ENCODE measurements around the gene QRICH2. TPM values are rescaled to one million over a fixed set of nuclear protein-coding genes. Genes with fewer than 3 reads are reported as not detected.

QRICH2 gene
- total RNA-seq, 2 experiments from 2014 or later: 1.8 to 2.1 TPM

DNA sequence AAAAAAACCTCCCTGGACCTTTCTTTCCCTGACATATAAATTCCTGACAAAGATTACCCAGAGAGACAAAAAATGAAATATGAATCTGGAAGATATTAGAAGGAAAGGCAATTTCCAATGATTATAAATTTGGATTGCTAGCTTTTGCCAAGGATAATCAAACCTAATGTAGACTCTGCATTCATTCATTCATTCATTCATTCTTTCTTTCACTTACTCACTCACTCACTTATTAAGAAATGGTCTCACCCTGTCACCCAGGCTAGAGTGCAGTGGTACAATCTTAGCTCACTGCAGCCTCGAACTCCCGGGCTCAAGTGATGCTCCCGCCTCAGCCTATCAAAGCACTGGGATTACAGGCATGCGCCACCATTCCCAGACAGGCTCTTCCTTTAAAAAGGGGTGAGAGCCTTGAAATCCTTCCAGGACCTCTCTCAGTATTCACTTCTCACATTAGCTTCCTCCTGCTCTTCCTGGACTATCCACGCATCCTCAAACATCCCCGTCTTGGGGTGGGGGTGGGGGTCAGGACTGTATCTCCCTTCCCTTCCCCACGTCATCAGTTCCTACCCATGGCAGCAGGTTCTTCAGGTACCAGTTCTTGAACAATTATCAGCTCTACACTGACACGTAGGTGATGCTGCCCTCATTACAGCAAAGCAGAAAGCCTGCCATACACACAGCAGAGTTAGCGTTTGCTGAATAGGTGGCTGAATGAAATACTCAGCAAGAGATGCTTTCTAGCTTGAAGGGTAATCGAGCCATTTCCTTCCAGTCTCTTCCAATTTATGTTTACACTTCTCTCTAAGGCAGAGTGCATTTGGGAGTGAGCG is 25.8 kb upstream of the QRICH2 start:
- no peak overlapping the region for H3K27ac Mint-ChIP-seq
- Histone ChIP-seq H3K27ac (ENCODE audit: low read depth in 1 of 2, low read length in 2 of 2) (no peak overlapping the region), H3K4me3 (ENCODE audit: low read length) (no peak overlapping the region), H3K9me3 (ENCODE audit: control insufficient read depth in 1 of 2, insufficient read depth in 1 of 2, low read length in 2 of 2) (no peaks in the 10 kb centered on the region), H3K27me3 (ENCODE audit: control insufficient read depth in 1 of 2, insufficient read depth in 2 of 2, low read length in 2 of 2) (no peaks in the 10 kb centered on the region), H3K36me3 (ENCODE audit: insufficient read depth, low read length) (peaks cover 18% of the 10 kb centered on the region), H3K4me1 (ENCODE audit: insufficient read depth, low read length) (no peaks in the 10 kb centered on the region)
- H3K4me1 Mint-ChIP-seq (ENCODE audit: low read depth): no peaks in the 10 kb centered on the region
- POLR2A ChIA-PET: no interaction called here
- no peak for TF ChIP-seq CTCF (IDR thresholded peaks at IDR 0.05)
- ATAC-seq (ENCODE audit: poor library complexity) (no peak), DNase-seq (no peak)
- H3K9me3 Mint-ChIP-seq: no peaks in the 10 kb centered on the region
- no peaks in the 10 kb centered on the region for H3K27me3 Mint-ChIP-seq
- peaks cover 23% of the 10 kb centered on the region for H3K36me3 Mint-ChIP-seq (ENCODE audit: low read depth)
- intact Hi-C loops (cut with DNase I, micrococcal nuclease): no loop called here
- CTCF ChIA-PET: no interaction called here
- no peak overlapping the region for H3K4me3 Mint-ChIP-seq

- no peaks in the 10 kb centered on the region for H3K27me3 ChIP-seq (ENCODE audit: control insufficient read depth in 1 of 2, insufficient read depth in 2 of 2, low read length in 2 of 2)
- Mint-ChIP-seq H3K27ac (no peak overlapping the region), H3K9me3 (no peaks in the 10 kb centered on the region), H3K4me1 (ENCODE audit: low read depth) (no peaks in the 10 kb centered on the region), H3K36me3 (ENCODE audit: low read depth) (peaks cover 44% of the 10 kb centered on the region), H3K4me3 (no peak overlapping the region), H3K27me3 (no peaks in the 10 kb centered on the region)
- ChIA-PET CTCF (interaction anchor here (1.7 kb wide), 1 partner anchor 67 kb away, joined by 4 read pairs; no protein-coding TSS in a partner anchor), POLR2A (no interaction called here)
- no peak for ATAC-seq (ENCODE audit: poor library complexity)
- H3K27ac ChIP-seq (ENCODE audit: low read depth in 1 of 2, low read length in 2 of 2): no peak overlapping the region
- TF ChIP-seq CTCF (IDR thresholded peaks at IDR 0.05): no peak
- intact Hi-C loops (cut with DNase I, micrococcal nuclease): no loop called here
- H3K4me3 ChIP-seq (ENCODE audit: low read length): no peak overlapping the region
- H3K9me3 ChIP-seq (ENCODE audit: control insufficient read depth in 1 of 2, insufficient read depth in 1 of 2, low read length in 2 of 2): no peaks in the 10 kb centered on the region
- DNase-seq: no peak
- H3K36me3 ChIP-seq (ENCODE audit: insufficient read depth, low read length): peaks cover 38% of the 10 kb centered on the region
- no peaks in the 10 kb centered on the region for H3K4me1 ChIP-seq (ENCODE audit: insufficient read depth, low read length)
Measured at GRCh38 chr17:76331083-76331482, 23.0 kb upstream of the QRICH2 start.

DNA sequence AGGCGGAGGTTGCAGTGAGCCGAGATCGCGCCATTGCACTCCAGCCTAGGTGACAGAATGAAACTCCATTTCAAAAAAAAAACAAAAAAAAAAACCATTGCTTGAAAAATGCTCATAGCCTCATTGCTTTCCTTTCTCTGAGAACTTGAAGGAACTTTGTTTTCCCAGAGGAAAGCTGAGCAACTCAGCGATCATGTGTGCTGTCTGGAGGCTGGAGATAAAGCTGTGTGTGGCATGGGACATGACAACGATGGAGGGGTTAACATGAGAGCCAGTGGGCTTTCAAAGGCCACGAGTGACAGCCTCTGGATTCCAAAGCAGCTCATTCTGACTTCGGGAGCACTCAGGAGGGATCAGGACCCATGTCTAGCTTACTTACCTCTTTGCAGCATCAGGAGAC is 21.6 kb upstream of the QRICH2 start:
- H3K27ac ChIP-seq (ENCODE audit: low read depth in 1 of 2, low read length in 2 of 2): no peak overlapping the region
- ChIA-PET POLR2A (interaction anchor here (0.5 kb wide), 1 partner anchor 228 kb away, joined by 3 read pairs; no protein-coding TSS in a partner anchor), CTCF (interaction anchor here (1.7 kb wide), 1 partner anchor 68 kb away, joined by 4 read pairs; no protein-coding TSS in a partner anchor)
- DNase-seq (no peak), ATAC-seq (ENCODE audit: poor library complexity) (no peak)
- no peaks in the 10 kb centered on the region for H3K4me1 ChIP-seq (ENCODE audit: insufficient read depth, low read length)
- H3K9me3 ChIP-seq (ENCODE audit: control insufficient read depth in 1 of 2, insufficient read depth in 1 of 2, low read length in 2 of 2): no peaks in the 10 kb centered on the region
- Mint-ChIP-seq H3K9me3 (no peaks in the 10 kb centered on the region), H3K36me3 (ENCODE audit: low read depth) (peaks cover 47% of the 10 kb centered on the region), H3K27me3 (no peaks in the 10 kb centered on the region), H3K4me3 (no peak overlapping the region), H3K27ac (no peak overlapping the region), H3K4me1 (ENCODE audit: low read depth) (no peaks in the 10 kb centered on the region)
- no peak overlapping the region for H3K4me3 ChIP-seq (ENCODE audit: low read length)
- intact Hi-C loops (cut with DNase I, micrococcal nuclease): no loop called here
- H3K27me3 ChIP-seq (ENCODE audit: control insufficient read depth in 1 of 2, insufficient read depth in 2 of 2, low read length in 2 of 2): no peaks in the 10 kb centered on the region
- peaks cover 40% of the 10 kb centered on the region for H3K36me3 ChIP-seq (ENCODE audit: insufficient read depth, low read length)
- no peak for TF ChIP-seq CTCF (IDR thresholded peaks at IDR 0.05)
